A673 (cell line): ENCODE results near the gene GTPBP6. TPM values are rescaled to one million over a fixed set of nuclear protein-coding genes. Genes with fewer than 3 reads are reported as not detected.

Source experiments
- BruUV-seq: library from RNA; stranded (reverse); fragments of 400-500 nt; replicated peaks from 2 replicates; lab custom pipeline; 2021; lab: Mats Ljungman, UMichigan
- CTCF ChIA-PET: fragments of 300-600 bp; sonication (Branson Sonifier 250); formaldehyde crosslinking; loops from one replicate; lab custom pipeline; 2022; ENCODE audit warnings: antibody characterized with exemption; lab: Charles Lee
- POLR2A ChIA-PET: fragments of 300-600 bp; sonication (Branson Sonifier 250); formaldehyde crosslinking; loops from one replicate; lab custom pipeline; 2022; ENCODE audit warnings: antibody characterized with exemption; ENCODE audit not compliant: low non-redundant PET; lab: Charles Lee
- DNase-seq: peaks from one replicate; pipeline ENCODE4 v3.0.0-alpha.2; 2015; ENCODE audit warnings: low spot score
- H3K27ac ChIP-seq: fragments of 200-600 bp; sonication (generic); 2 replicates; pipeline ENCODE4 v1.5.1; 2016; ENCODE audit warnings: mixed run types, low read depth, mild to moderate bottlenecking, mixed read lengths, antibody characterized with exemption, low read length; ENCODE audit not compliant: poor library complexity, severe bottlenecking
- H3K27me3 ChIP-seq: fragments of 200-600 bp; sonication (generic); replicated peaks from 2 replicates; pipeline ENCODE4 v1.6.1; 2017; ENCODE audit warnings: mixed run types, low read depth, mild to moderate bottlenecking, mixed read lengths, antibody characterized with exemption, low read length; ENCODE audit not compliant: insufficient read depth, poor library complexity
- H3K36me3 ChIP-seq: fragments of 200-600 bp; sonication (generic); 2 replicates; pipeline ENCODE4 v1.6.1; 2016; ENCODE audit warnings: mixed run types, mild to moderate bottlenecking, mixed read lengths, antibody characterized with exemption, low read length; ENCODE audit not compliant: insufficient read depth, poor library complexity, severe bottlenecking
- H3K4me1 ChIP-seq: fragments of 200-600 bp; sonication (generic); 2 replicates; pipeline ENCODE4 v1.6.1; 2017; ENCODE audit warnings: mixed run types, mild to moderate bottlenecking, mixed read lengths, antibody characterized with exemption, low read length; ENCODE audit not compliant: insufficient read depth, poor library complexity, severe bottlenecking
- H3K4me3 ChIP-seq: fragments of 200-600 bp; sonication (generic); 2 replicates; pipeline ENCODE4 v1.5.1; 2016; ENCODE audit warnings: low read depth, mixed run types, mild to moderate bottlenecking, mixed read lengths, low read length; ENCODE audit not compliant: poor library complexity, severe bottlenecking
- H3K9me3 ChIP-seq: fragments of 200-600 bp; sonication (generic); 2 replicates; pipeline ENCODE4 v1.6.1; 2016; ENCODE audit warnings: mixed run types, low read depth, mild to moderate bottlenecking, mixed read lengths, antibody characterized with exemption, low read length; ENCODE audit not compliant: poor library complexity, severe bottlenecking
- CTCF ChIP-seq: fragments of 300-800, 200-600 bp; sonication (generic); conservative IDR thresholded peaks from 2 replicates; pipeline ENCODE4 v1.5.1; 2017; ENCODE audit warnings: low read depth, mild to moderate bottlenecking, antibody characterized with exemption, low read length, moderate library complexity, mixed read lengths
- EZH2 ChIP-seq: fragments of 200-600 bp; sonication (generic); IDR thresholded peaks from 2 replicates; pipeline ENCODE4 v1.6.1; 2017; ENCODE audit warnings: borderline replicate concordance, low read depth, mild to moderate bottlenecking, mixed read lengths, antibody characterized with exemption, low read length; ENCODE audit not compliant: poor library complexity, severe bottlenecking
- intact Hi-C: fragments of 100-400 bp; cut with micrococcal nuclease; formaldehyde crosslinking; loops from one replicate; pipeline ENCODE4 v1.10.0; 2022; ENCODE audit not compliant: unreplicated experiment
- total RNA-seq: library from RNA; stranded (reverse); gene quantifications from 2 replicates; pipeline ENCODE4 v1.2.3, GENCODE V29; 2021

The GTPBP6 gene
- total RNA-seq, 1 experiment from 2014 or later = 85.1 TPM

- intact Hi-C loops = no loop called here
- BruUV-seq = no TSS peak
- ChIA-PET CTCF (no interaction called here), POLR2A (no interaction called here)
- Histone ChIP-seq H3K9me3 (no peaks in the 10 kb centered on the region), H3K4me1 (peaks cover 7% of the 10 kb centered on the region), H3K27ac (no peak overlapping the region), H3K27me3 (no peaks in the 10 kb centered on the region), H3K36me3 (no peaks in the 10 kb centered on the region), H3K4me3 (no peak overlapping the region)
- TF ChIP-seq CTCF = no peak
- no peak for TF ChIP-seq EZH2
- no peak for DNase-seq
These were observed 13.9 kb upstream of the GTPBP6 start for GRCh38 chrX:332496-332860.

- ChIA-PET CTCF (no interaction called here), POLR2A (no interaction called here)
- H3K9me3 ChIP-seq = no peaks in the 10 kb centered on the region
- BruUV-seq = no TSS peak
- no peak overlapping the region for H3K27ac ChIP-seq
- no peak for DNase-seq
- H3K27me3 ChIP-seq = no peaks in the 10 kb centered on the region
- no peak overlapping the region for H3K4me3 ChIP-seq
- no peak for TF ChIP-seq EZH2
- H3K4me1 ChIP-seq = peaks cover 7% of the 10 kb centered on the region
- no peaks in the 10 kb centered on the region for H3K36me3 ChIP-seq
- intact Hi-C loops = no loop called here
These were observed 13.4 kb upstream of the GTPBP6 start for GRCh38 chrX:331825-332495.

DNA sequence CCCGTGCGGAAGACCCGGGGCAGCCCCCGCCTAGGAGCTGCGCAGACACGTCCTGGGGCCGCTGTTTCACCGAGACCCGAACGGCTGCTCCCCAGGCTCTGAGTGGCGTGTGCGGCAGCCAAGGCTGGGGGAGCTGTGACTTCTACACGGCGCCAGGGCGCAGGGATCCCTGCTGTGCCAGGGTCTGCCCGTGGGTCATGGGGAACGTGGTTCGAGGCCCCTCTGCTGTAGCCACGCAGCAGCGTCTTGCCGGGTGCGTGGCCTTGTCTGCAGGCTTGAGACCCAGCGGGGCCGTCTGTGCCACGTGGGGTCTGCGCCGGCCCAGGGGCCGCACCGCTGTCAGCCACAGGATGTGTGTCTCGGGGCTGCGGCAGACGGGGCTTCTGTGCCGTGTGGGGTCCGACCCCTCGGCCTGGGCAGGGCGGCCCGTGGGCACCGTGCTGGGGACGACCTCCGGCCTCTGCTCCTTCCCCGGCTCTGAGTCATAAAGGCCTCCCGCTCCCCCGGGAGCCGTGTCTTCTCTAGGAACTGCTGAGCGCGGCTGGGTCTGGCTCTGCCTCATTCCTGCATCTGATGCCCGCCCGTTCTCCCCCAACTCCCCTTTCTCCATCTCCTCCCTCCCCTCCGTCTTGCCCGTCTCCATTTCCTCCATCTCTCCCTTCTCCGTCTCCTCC, 12.7 kb upstream of the GTPBP6 start:
- H3K27me3 ChIP-seq = no peaks in the 10 kb centered on the region
- no peak overlapping the region for H3K27ac ChIP-seq
- peak; percentile 56 for DNase-seq
- no TSS peak for BruUV-seq
- ChIA-PET CTCF (no interaction called here), POLR2A (no interaction called here)
- peaks cover 7% of the 10 kb centered on the region for H3K4me1 ChIP-seq
- no peaks in the 10 kb centered on the region for H3K36me3 ChIP-seq
- no peak overlapping the region for H3K4me3 ChIP-seq
- TF ChIP-seq CTCF (no peak), EZH2 (no peak)
- intact Hi-C loops = no loop called here
- no peaks in the 10 kb centered on the region for H3K9me3 ChIP-seq
